GM19395 (cell line): Measurements from ENCODE around the gene NRCAM.
A peak's percentile ranks its signal among the peaks of the same experiment; 100 is the strongest.
"Not testable (repeated sequence)": the region's sequence is repeated elsewhere in the genome, so short reads cannot be mapped to it uniquely, and the experiment has no call there.

Experiments
- ATAC-seq: cut with Tn5 transposase; IDR thresholded peaks from one replicate; pipeline ENCODE4 v1.9.1; 2021; ENCODE audit warnings: mild to moderate bottlenecking, moderate library complexity; ENCODE audit not compliant: unreplicated experiment

NRCAM gene

GRCh38 chr7:108404509-108405420 is 51.5 kb downstream of the NRCAM start:
- no peak for ATAC-seq

- ATAC-seq: no peak
Measured at GRCh38 chr7:108403597-108404217, 52.5 kb downstream of the NRCAM start.

- no peak for ATAC-seq
Measured at GRCh38 chr7:108402865-108403264, 53.4 kb downstream of the NRCAM start.

- no peak for ATAC-seq
Measured at GRCh38 chr7:108396080-108396479, 60.2 kb downstream of the NRCAM start.

GRCh38 chr7:108395426-108395825 is 60.8 kb downstream of the NRCAM start:
- ATAC-seq: no peak

GRCh38 chr7:108393097-108393496 is 63.1 kb downstream of the NRCAM start:
- not testable (repeated sequence) for ATAC-seq

- ATAC-seq: not testable (repeated sequence)
Measured at GRCh38 chr7:108387686-108388085, 68.5 kb downstream of the NRCAM start.

GRCh38 chr7:108385834-108386422 is 70.3 kb downstream of the NRCAM start:
- ATAC-seq: no peak

- ATAC-seq: no peak
Measured at GRCh38 chr7:108384716-108385483, 71.3 kb downstream of the NRCAM start.

- ATAC-seq: no peak
Measured at GRCh38 chr7:108382932-108383331, 73.3 kb downstream of the NRCAM start.

- ATAC-seq: no peak
Measured at GRCh38 chr7:108380517-108380916, 75.7 kb downstream of the NRCAM start.

- ATAC-seq: peak; percentile 54
Measured at GRCh38 chr7:108376206-108376605, 80.0 kb downstream of the NRCAM start.

GRCh38 chr7:108375668-108376067 is 80.6 kb downstream of the NRCAM start:
- peak; percentile 75 for ATAC-seq

- no peak for ATAC-seq
Measured at GRCh38 chr7:108374899-108375298, 81.3 kb downstream of the NRCAM start.

- no peak for ATAC-seq
Measured at GRCh38 chr7:108372618-108373017, 83.6 kb downstream of the NRCAM start.

- no peak for ATAC-seq
Measured at GRCh38 chr7:108370616-108371015, 85.6 kb downstream of the NRCAM start.

GRCh38 chr7:108368466-108368865 is 87.8 kb downstream of the NRCAM start:
- ATAC-seq: no peak

GRCh38 chr7:108367946-108368345 is 88.3 kb downstream of the NRCAM start:
- ATAC-seq: no peak

- no peak for ATAC-seq
Measured at GRCh38 chr7:108367314-108367713, 88.9 kb downstream of the NRCAM start.

GRCh38 chr7:108363659-108364058 is 92.6 kb downstream of the NRCAM start:
- ATAC-seq: no peak
